Measurements from ENCODE around the gene MSTO1.

DNA sequence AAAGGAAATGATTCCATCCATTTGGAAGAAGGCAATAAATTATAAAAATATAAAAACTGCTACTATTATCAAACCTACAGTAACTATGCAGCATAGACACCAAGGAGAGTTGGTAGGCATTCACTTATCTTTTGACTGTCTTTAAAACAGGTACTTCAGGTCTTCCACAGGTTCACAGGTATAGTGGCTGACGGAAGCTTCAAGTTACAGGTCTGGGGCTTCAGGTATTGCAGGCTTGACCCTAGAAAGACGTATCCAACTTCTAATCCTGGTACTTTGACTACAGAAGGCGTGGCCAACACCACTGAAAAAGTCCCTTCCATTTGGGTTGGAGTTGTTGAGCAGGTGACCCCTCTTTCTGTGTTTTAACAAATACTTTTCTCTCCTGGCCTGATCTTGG lies 42.9 kb downstream of the MSTO1 start:
- TF ChIP-seq, protein P1, sequence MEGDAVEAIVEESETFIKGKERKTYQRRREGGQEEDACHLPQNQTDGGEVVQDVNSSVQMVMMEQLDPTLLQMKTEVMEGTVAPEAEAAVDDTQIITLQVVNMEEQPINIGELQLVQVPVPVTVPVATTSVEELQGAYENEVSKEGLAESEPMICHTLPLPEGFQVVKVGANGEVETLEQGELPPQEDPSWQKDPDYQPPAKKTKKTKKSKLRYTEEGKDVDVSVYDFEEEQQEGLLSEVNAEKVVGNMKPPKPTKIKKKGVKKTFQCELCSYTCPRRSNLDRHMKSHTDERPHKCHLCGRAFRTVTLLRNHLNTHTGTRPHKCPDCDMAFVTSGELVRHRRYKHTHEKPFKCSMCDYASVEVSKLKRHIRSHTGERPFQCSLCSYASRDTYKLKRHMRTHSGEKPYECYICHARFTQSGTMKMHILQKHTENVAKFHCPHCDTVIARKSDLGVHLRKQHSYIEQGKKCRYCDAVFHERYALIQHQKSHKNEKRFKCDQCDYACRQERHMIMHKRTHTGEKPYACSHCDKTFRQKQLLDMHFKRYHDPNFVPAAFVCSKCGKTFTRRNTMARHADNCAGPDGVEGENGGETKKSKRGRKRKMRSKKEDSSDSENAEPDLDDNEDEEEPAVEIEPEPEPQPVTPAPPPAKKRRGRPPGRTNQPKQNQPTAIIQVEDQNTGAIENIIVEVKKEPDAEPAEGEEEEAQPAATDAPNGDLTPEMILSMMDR (conservative IDR thresholded peaks at IDR 0.05; ENCODE audit: low read length) = no peak
- no peak for TF ChIP-seq EZH2phosphoT487 (IDR thresholded peaks at IDR 0.05; ENCODE audit: borderline replicate concordance)

Measured in Loucy (cell line).